Erythroblast (primary cell): ENCODE data around the gene TOLLIP.

Source experiments
- DNase-seq, 2 experiments: peaks; one replicate each; lab custom pipeline; 2025; lab: John Stamatoyannopoulos, UW
- GATA1 ChIP-seq: IDR thresholded peaks from 2 replicates; pipeline ENCODE4 v1.6.1; 2011; ENCODE audit warnings: low read depth, mild to moderate bottlenecking, control low read depth, low read length, moderate library complexity
- POLR2A ChIP-seq: IDR thresholded peaks from 2 replicates; pipeline ENCODE4 v1.6.1; 2011; ENCODE audit warnings: mild to moderate bottlenecking, low read length

The TOLLIP gene

DNA sequence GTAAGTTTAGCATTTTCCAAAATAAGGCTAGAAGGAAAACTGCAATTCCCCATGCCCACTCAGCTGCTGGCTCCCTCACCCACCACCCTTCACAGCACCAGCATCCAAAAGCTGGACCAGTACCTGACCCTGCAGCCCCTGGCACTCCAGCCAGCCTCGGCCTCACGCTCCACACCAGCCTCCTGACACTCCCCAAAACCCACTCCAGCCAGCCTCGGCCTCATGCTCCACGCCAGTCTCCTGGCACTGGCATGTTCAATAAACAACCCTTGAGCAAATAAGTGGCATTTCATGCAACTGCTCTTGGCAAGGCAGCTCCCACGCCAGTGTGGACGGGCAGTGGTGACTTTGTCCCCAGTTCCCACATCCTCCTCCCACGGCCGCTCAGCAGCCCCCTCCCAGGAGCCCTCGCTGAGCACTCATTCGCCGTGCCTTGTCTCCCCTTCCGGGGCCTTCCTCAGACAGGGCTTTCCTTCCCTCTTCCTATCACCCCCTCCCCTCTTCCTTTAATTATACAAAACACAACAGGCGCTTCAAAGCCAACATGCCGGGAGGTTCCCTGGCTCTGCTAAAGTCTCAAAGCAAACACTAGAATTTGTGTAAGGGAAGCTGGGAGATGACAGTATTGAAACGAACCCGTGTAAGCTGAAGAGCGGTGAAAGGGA lies 6.8 kb downstream of the TOLLIP start:
- no peak for DNase-seq
- TF ChIP-seq GATA1 (no peak), POLR2A (no peak)

DNA sequence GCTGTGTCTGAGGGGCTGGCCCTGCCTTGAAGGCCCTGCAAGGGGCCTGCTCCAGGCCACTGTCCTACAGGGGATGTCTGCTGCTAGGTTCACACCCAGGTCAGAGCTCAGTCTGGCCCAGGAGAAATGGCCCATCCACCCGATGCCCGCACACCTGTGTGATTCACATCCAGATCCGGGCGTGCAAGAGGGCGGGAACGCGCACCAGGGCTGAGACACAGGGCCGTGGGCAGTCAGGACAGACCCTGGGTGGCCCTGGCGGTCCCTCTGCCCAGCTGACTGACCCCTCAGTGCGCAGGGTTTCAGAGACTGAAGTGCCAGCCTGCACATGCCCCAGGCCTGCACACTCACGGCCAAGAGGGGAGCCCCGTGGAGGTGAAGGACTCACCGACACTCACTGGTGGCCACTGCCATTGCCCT lies 7.4 kb downstream of the TOLLIP start:
- no peak for TF ChIP-seq GATA1
- TF ChIP-seq POLR2A: no peak
- no peak for DNase-seq

DNA sequence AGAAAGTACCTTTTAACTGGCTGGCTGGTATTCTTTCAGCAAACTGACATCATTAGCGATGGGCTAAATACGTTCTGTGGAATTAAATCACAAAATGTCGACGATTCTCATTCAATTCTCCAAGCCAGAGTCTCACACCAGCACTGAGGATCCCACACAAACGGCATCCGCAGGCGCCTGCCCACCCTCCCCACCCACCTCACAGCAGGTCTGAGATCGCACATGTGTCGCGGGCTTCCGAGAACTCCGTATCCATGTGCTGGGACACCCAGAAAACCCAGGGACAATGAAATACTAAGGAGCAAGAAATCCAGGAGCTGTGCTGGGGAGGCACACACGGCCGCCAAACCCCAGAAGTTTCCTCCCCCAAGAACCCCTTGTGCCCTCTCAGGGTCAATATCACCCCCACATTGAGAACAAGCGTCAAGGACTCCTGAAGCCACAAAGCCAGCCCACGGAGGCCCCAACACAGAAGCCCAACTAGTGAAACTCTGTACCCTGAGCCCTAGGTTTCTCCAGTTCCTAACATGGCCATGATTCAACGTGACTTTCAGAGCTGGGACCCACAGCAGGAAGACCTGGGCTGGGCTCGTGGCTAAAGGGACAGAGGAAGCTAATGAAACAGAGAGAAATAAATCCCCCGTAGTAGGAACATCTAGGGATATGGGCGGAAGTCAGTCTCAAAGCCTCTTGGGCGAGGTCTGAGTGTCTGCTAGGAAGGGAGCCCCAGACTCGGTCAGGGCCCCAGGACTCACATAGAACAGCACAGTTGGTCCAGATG lies 8.0 kb downstream of the TOLLIP start:
- DNase-seq: no peak
- no peak for TF ChIP-seq GATA1
- no peak for TF ChIP-seq POLR2A

DNA sequence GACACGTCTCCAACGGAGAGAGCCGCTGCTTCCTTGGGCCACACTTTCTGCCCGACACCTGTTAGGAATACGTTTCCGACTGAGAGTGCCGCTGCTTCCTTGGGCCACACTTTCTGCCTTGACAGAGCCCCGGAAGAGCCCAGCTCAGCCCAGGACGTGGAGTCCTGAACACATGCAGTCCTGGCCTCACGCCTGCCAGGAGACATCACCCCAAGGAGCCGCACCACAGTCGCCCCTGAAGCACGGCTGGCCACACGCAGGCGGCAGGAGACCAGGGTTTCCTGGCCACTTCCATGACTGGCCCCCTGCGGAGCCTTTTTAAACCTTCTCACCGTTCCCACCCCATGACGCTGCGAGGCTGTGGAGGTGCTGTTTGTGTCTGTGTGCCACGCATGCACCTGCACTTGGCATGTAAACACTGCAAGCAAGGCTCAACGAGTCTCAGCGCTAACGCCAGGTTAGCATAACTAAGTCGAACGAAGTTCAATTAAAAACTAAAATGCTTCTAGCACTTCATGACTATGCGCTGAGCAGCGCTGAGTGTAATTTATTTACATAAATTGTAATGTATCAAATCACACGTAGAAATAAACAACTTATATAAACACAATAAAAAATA lies 8.8 kb downstream of the TOLLIP start:
- DNase-seq: no peak
- TF ChIP-seq POLR2A (no peak), GATA1 (no peak)

DNA sequence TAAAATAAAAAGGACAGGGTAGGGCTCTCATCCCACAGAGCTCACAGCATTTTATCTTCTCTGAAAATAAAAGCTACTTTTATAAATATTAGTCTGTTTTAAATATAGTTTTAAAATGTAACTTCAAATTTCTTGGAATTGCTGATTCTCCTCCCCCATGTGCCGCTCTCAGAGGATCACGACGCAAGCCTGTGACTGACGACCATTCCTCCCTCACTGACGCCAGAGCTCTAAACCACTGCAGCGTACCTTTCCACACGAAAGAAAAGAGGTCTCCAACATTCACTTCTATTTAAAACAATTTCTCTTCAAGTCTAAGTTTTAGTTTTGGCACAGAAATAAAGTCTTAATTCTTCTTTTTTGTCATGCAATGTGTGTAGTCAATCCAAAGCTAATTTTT lies 9.3 kb downstream of the TOLLIP start:
- no peak for DNase-seq
- TF ChIP-seq GATA1: no peak
- TF ChIP-seq POLR2A: no peak

DNA sequence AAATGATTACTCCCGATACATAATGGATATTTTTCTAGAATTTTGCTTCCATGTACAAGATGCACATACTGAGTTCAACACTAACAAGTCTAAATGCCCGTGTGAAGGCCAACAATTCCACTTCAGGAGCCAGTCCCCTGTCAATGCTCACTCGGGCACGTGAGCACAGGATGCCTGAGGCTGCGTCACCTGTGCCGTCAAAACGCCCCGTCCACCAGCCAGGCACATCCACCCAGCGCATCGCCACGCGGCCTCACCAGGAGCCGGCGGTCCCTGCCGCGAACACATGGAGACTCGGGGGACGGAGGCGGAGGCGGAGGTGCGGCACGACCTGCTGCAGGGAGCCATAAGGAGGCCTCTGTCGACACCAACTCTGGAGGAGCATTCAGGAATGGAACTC lies 9.8 kb downstream of the TOLLIP start:
- TF ChIP-seq POLR2A: no peak
- no peak for TF ChIP-seq GATA1
- DNase-seq: no peak

DNA sequence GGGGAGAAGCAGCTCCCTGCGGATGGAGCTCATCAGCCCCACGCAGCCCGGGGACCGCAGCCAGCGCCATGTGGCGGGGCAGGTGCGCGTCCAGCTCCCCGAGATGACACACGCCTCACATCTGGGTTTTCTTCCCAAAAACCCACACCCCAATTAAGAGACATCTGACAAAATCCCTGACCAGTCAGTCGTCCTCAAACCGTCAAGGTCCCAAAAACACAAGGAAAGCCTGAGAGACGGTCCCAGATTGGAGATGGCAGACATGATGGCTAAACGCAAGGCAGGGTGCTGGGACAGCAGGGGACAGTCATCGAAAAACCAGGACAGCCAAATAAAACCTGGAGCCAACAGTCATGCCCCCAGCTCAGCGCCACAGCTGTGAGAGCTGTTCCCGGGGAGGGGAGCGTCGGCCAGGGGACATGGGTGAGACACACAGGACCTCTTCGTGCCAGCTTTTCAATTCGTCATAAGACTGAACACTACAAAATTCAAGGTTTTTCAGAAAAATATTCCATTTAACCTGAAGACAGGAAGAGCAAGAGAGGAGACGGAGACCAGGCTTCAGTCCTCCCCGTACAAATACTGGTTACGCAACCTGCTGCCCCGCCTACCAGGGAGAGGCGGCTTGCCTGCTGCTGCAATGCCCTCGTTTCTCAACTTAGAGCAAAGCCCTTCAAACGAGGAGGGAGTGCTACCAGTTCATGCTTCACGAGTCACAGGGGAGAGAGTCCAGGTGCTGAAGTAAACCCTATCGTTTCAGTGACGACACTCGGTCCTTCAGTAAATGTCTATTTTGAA lies 10.5 kb downstream of the TOLLIP start:
- peak in 1 of 2 experiments; percentile 53 for DNase-seq

DNA sequence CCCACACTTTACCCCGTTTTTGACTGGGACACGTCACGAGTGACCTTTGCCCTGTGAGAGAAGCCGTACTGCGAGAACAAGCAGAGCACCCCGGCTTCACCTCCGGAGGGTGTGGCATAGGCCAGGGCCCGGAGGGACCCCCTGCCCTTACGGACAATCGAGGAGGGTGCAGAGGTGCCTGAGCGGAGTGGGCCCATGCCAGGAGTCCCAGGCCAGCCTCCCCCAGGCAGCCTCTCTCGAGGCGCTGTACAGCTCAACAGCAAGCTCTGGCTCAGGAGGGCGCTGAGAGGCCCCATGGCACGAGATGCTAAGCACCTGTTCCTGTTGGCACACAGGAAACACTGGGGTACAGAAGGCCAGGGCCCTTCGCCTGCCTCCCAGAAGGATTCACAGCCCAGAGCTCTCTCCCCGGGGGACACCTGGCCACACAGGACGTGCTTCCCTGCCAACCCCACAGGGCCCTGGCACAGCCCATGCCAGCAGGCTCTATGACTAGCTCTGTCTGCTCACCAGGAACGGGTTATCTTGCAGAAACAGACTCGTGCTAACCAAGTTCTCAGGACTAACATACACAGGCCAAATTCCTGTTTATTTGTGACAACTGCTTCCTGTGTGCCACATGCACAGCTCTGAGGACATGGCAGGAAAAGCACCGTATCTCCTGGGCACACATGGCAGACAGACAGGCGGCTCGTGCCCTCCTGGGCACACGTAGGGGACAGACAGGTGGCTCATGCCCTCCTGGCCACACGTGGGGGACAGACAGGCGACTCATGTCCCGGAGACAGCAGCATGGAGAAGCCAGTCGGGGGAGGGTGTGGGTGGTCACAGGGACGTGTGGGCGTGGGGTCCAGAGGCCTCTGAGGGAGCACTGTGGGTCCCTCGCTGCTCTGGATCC lies 11.6 kb downstream of the TOLLIP start:
- DNase-seq: no peak

More for the DNA sequence above, 10.5 kb downstream of the TOLLIP start:
- TF ChIP-seq GATA1: no peak
- TF ChIP-seq POLR2A: no peak

DNA sequence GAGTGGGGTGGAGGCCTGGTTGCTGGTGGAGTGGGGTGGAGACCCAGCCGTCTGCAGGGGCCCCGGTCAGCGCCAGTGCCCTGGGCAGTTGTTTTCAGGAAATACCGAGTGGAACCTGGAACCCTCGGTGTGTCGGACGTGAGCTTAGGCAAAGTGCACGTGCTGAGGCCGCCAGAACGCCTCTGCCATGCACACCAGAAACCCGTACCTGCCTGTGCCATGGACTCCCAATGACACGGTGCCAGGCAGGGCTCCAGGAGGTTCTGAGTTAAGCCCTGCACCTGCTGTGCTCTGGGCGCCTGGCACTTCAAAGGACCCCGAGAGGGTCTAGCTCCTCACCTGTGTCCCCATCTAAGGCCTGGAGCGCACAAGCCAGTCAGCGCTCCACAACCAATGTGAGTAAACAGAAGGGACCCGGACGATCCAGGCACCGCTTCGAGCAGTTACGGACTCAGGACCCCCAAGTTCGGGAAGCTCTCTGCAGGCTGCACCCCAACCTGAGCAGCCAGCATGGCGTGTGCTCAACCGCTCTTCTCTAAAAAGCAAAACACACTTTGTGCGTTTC lies 12.3 kb downstream of the TOLLIP start:
- no peak for DNase-seq
- no peak for TF ChIP-seq POLR2A
- no peak for TF ChIP-seq GATA1

More for the DNA sequence above, 11.6 kb downstream of the TOLLIP start:
- TF ChIP-seq GATA1: no peak
- no peak for TF ChIP-seq POLR2A

DNA sequence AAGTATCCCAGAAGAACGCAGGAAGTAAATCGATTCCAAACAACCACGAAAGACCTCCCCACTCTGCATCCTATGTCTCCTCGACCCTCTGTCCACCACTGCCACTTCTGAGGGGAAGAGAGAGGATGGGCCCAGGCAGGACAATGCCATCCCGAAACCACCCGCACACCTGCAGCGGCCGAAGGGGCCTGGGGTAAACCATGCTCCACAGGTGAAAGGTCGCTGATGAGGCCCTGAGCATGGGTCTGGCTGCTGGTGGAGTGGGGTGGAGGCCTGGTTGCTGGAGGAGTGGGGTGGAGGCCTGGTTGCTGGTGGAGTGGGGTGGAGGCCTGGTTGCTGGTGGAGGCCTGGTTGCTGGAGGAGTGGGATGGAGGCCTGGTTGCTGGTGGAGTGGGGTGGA lies 13.1 kb downstream of the TOLLIP start:
- DNase-seq: no peak
- TF ChIP-seq POLR2A (no peak), GATA1 (no peak)

DNA sequence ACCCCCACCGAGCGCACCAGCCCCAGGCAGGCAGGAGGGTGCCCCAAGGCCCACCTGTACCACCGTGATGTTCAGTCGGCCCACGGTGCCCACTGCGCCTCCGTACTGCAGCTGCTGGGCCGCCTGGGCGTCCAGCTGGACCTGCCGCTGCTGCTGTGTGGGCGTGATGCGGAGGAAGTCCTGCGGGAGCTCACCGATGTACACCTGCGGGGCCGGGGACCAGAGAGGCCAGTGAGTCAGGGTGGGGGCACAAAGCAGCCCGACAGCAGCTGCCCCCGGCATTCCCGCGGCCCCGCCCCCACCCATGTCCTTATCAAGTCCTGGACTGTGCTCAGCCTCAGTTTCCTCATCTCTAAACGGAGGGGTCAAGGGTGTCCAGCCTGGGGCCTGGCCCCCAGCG lies 13.8 kb downstream of the TOLLIP start:
- DNase-seq: no peak
- TF ChIP-seq POLR2A: no peak
- no peak for TF ChIP-seq GATA1

DNA sequence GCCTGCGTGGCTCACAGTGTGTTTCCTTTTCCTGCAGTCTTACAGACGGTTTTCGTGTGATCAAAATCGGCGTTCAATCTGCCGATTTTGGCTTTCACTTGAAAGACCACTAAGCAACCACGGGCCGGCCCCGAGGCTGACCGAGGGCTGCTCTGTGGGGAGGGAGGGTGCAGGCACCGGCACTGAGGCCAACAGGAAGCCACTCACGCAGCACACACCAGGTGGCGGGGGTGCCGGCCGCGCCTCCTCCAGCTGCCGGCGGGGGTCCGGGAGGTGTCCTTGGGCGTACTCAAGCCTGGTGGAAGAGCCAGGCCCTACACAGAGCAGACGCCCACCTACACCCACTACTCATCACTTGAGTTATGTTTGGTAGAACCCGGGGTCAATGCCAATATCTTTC lies 14.3 kb downstream of the TOLLIP start:
- DNase-seq: no peak
- no peak for TF ChIP-seq POLR2A
- no peak for TF ChIP-seq GATA1
